ENCODE measurements around the gene DRICH1. TPM values are rescaled to one million over a fixed set of nuclear protein-coding genes. Genes with fewer than 3 reads are reported as not detected.

Gene DRICH1
- polyA plus RNA-seq, 1 of the 3 experiments (the other 2 are of a cell fraction): 0.21 TPM

DNA sequence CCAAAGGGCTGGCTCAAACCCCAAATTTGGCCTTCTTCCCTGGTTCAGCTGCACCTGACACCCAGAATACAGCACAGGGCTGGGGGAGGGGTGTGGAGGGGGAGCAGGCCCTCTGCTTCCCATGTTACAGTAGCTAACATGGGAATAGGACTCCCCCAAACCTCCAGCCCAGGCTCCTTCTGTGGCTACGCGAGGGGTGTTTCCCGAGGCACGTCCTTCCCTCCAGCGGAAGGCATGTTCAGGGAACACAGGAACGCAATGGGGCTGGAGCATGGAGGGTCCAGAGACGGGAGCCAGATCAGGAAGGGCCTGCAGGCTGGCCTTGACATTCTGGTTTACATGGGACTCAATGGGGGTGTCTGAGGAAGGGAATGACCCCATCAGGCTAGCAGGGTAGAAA is 40.3 kb downstream of the DRICH1 start:
- Histone ChIP-seq H4K20me1 (ENCODE audit: insufficient read depth) (no peaks in the 10 kb centered on the region), H3K79me2 (ENCODE audit: insufficient read depth) (no peaks in the 10 kb centered on the region), H3K4me1 (ENCODE audit: control insufficient read depth in 1 of 2, insufficient read depth in 2 of 2, low read depth in 1 of 2, low read length in 1 of 2) (no peaks in the 10 kb centered on the region), H3K9me3 (no peaks in the 10 kb centered on the region), H3K9me2 (no peaks in the 10 kb centered on the region), H2AFZ (ENCODE audit: low read depth) (no peak overlapping the region), H3K27me3 (ENCODE audit: insufficient read depth) (no peaks in the 10 kb centered on the region), H3K4me2 (no peak overlapping the region), H3K9ac (no peak overlapping the region), H3K27ac (ENCODE audit: low read depth in 2 of 2, low read length in 1 of 2) (no peak overlapping the region), H3F3A (replicated peaks; ENCODE audit: insufficient read depth) (no peaks in the 10 kb centered on the region), H3K36me3 (replicated peaks in 1 of 2; ENCODE audit: control insufficient read depth in 1 of 2, insufficient read depth in 2 of 2, low read length in 1 of 2) (no peaks in the 10 kb centered on the region), H3K4me3 (ENCODE audit: low read depth in 2 of 2, low read length in 1 of 2) (no peak overlapping the region)
- DNase-seq: no peak
- TF ChIP-seq, protein P1, sequence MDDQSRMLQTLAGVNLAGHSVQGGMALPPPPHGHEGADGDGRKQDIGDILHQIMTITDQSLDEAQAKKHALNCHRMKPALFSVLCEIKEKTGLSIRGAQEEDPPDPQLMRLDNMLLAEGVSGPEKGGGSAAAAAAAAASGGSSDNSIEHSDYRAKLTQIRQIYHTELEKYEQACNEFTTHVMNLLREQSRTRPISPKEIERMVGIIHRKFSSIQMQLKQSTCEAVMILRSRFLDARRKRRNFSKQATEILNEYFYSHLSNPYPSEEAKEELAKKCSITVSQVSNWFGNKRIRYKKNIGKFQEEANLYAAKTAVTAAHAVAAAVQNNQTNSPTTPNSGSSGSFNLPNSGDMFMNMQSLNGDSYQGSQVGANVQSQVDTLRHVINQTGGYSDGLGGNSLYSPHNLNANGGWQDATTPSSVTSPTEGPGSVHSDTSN (IDR thresholded peaks at IDR 0.05): no peak
- TF ChIP-seq YY1 (IDR thresholded peaks at IDR 0.05; ENCODE audit: low read depth): no peak
- no peak for TF ChIP-seq MEF2A (IDR thresholded peaks at IDR 0.05; ENCODE audit: borderline replicate concordance, low read depth)
- no peak for TF ChIP-seq RAD21 (IDR thresholded peaks at IDR 0.05; ENCODE audit: low read length)
- TF ChIP-seq MAX (IDR thresholded peaks at IDR 0.05; ENCODE audit: low read depth): no peak
- TF ChIP-seq TEAD4 (IDR thresholded peaks at IDR 0.05; ENCODE audit: borderline replicate concordance, insufficient read depth): no peak
- TF ChIP-seq NFIC (IDR thresholded peaks at IDR 0.05; ENCODE audit: borderline replicate concordance): no peak
- TF ChIP-seq MXI1 (IDR thresholded peaks at IDR 0.05; ENCODE audit: low read depth, low read length): no peak
- TF ChIP-seq, protein P2, sequence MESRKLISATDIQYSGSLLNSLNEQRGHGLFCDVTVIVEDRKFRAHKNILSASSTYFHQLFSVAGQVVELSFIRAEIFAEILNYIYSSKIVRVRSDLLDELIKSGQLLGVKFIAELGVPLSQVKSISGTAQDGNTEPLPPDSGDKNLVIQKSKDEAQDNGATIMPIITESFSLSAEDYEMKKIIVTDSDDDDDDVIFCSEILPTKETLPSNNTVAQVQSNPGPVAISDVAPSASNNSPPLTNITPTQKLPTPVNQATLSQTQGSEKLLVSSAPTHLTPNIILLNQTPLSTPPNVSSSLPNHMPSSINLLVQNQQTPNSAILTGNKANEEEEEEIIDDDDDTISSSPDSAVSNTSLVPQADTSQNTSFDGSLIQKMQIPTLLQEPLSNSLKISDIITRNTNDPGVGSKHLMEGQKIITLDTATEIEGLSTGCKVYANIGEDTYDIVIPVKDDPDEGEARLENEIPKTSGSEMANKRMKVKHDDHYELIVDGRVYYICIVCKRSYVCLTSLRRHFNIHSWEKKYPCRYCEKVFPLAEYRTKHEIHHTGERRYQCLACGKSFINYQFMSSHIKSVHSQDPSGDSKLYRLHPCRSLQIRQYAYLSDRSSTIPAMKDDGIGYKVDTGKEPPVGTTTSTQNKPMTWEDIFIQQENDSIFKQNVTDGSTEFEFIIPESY (IDR thresholded peaks at IDR 0.05; ENCODE audit: borderline replicate concordance, low read depth): no peak
- TF ChIP-seq SMC3 (IDR thresholded peaks at IDR 0.05; ENCODE audit: low read depth, low read length): no peak
- no peak for TF ChIP-seq FOXM1 (IDR thresholded peaks at IDR 0.05; ENCODE audit: low read depth)
- TF ChIP-seq JUND (IDR thresholded peaks at IDR 0.05): no peak
- no peak for TF ChIP-seq CHD2 (IDR thresholded peaks at IDR 0.05; ENCODE audit: low read length, partially characterized antibody)
- TF ChIP-seq, protein P3, sequence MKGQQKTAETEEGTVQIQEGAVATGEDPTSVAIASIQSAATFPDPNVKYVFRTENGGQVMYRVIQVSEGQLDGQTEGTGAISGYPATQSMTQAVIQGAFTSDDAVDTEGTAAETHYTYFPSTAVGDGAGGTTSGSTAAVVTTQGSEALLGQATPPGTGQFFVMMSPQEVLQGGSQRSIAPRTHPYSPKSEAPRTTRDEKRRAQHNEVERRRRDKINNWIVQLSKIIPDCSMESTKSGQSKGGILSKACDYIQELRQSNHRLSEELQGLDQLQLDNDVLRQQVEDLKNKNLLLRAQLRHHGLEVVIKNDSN (IDR thresholded peaks at IDR 0.05; ENCODE audit: borderline replicate concordance, low read depth): no peak
- no peak for TF ChIP-seq POLR2AphosphoS5 (IDR thresholded peaks at IDR 0.05; ENCODE audit: low read depth, low read length)
- TF ChIP-seq, protein P4, sequence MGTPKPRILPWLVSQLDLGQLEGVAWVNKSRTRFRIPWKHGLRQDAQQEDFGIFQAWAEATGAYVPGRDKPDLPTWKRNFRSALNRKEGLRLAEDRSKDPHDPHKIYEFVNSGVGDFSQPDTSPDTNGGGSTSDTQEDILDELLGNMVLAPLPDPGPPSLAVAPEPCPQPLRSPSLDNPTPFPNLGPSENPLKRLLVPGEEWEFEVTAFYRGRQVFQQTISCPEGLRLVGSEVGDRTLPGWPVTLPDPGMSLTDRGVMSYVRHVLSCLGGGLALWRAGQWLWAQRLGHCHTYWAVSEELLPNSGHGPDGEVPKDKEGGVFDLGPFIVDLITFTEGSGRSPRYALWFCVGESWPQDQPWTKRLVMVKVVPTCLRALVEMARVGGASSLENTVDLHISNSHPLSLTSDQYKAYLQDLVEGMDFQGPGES (IDR thresholded peaks at IDR 0.05; ENCODE audit: low read depth, low read length): no peak
- TF ChIP-seq REST (IDR thresholded peaks at IDR 0.05; ENCODE audit: low read depth, low read length): no peak
- POLR2A ChIA-PET: no interaction called here
- CTCF ChIA-PET: interaction anchor here (0.6 to 3.3 kb wide), 48 partner anchors 8 to 1842 kb away, joined by 3 to 49 read pairs (median 5); partner anchors contain the start of gene IGLL1
- WGBS (ENCODE audit: low lambda C conversion rate): 61% methylated on average over 5 of the region's 7 CpGs
